Measurements from ENCODE around the gene MCEMP1.

The MCEMP1 gene

DNA sequence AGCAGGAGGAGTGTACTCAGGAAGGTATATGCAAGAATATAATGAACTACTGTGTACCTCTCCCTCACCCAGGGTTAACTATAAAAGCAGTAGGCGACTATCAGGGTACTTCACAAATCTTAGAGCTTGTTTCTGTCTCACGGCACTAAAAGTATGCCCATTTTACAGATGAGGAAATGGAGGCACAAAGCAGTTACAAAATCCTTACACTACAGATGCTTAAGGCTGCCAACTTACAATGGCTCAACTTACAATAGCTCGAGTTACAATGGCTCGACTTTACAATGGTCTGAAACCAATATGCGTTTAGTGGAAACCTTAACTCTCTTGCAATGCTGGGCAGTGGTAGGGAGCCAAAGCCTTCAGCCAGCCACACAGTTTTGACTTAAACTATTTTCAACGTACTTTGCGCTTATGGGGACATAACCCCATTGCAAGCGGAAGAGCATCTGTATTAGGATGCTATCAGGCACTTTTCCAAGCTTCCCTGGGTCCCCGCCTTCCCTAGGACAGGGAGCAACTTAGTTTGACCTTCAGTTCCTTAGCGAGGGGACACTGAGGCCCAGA lies 20.9 kb downstream of the MCEMP1 start:
- no peak for DNase-seq (ENCODE audit: low read depth in 2 of 2)

DNA sequence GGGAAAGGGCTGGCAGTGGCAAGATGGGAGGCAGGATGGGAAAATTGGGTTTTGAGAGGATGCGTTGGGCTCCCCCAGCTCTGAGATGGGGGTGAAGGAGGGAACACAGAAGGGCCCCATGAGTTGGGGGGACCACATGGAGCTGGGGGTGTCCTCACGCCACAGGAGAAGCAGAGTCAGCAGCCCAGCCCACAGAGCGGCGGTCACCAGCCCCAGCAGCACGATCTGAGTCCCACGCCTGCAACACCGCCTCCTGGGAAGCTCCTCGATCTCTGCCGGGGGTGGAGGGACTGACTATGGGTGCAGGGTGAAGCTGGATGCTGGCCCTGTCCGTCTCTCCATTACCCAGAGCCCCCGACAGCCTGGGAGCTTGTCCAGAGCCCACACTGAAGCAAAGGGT lies 21.7 kb downstream of the MCEMP1 start:
- DNase-seq (ENCODE audit: low read depth in 2 of 2), result no peak

DNA sequence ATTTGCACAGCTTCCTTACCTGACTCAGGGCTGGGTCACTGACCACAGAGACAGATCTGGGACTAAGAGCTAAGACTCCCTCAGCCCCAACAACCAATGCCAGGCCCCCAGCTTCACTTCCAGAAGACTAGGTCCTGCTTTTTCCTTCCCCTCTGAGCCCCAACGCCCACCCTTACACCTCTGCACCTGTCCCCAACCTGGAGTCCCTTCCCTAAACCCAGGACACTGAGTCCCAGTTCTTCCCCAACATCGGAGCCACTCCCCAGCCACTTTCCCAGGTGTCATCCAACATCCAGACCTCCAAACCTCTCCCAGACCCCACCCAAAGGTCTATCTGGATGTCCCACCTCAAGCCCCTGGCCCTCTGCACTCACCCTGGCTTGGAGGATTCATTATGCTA lies 22.1 kb downstream of the MCEMP1 start:
- DNase-seq (ENCODE audit: low read depth in 2 of 2), result no peak

DNA sequence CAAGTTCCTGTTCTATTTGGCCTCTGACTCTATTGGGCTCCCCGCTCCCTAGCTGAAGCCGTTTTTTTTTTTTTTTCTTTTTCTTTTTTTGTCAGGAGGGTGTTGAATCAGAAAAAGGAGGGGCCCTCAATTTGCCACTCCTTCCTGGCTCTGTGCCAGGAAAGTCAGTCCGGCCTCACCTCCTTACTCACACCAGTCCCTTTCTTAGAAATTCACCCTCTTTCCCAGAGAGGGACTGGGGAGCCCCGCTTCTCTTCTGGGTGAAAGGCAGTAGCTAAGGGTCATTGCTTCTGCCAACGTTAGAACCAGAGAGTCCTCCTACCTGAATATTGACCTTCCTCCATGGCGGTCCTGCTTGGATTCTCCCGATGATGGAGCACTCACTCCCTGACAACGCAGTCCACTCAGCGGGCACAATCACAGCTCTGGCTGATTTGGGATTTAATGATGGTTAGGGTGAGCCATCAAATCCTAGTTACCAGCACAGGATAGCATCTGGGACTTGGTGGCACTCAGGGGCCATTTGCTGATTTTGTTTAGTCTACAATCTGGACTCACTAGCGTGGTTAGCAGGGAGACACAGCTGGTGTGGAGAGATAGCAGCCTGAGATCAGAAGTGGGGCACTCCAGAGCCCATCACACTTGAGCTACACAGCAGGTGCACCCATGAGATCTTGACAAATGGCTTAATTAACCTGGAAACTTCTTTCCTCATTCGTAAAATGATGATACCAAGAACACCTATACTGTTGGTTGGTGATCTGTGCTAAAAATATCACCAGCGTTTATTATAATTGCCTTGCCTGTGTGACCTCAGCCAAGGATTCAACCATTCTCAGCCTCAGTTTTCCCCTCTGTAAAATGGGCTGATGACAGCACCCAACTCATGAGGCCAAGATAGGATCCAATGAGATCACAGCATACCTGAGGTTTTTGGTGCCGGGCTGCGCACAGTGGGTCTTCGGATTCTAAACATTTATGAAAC lies 22.8 kb downstream of the MCEMP1 start:
- peak in 1 of 2 donors; percentile 32 for DNase-seq (ENCODE audit: low read depth in 2 of 2)

DNA sequence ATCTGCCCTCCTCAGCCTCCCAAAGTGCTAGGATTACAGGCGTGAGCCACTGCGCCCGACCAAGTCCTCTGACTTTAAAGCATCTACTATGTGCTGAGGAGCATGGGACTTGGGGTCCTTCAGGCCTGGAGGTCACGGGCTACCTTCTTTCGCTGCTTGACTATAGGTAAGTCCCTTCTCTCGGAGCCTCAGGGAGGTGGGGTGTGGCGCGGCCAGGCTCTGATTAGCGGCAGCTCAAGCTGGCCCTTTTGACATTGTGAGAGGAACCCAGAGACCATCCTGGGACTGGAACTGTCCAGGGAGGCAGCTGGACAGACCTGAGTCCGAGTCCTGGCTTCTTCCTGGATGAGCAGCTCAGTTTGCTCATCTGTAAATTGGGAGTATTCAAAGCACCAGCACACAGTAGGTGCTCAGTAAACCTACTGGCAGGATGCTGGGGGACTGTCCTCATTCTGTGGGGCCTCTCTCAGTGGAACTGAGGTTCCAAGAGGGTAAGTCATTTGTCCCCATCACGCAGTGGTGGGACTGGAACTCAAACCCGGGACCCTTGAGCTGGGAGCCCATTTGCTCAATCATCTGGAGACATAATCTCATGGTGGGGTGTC lies 24.3 kb downstream of the MCEMP1 start:
- no peak for DNase-seq (ENCODE audit: low read depth in 2 of 2)

DNA sequence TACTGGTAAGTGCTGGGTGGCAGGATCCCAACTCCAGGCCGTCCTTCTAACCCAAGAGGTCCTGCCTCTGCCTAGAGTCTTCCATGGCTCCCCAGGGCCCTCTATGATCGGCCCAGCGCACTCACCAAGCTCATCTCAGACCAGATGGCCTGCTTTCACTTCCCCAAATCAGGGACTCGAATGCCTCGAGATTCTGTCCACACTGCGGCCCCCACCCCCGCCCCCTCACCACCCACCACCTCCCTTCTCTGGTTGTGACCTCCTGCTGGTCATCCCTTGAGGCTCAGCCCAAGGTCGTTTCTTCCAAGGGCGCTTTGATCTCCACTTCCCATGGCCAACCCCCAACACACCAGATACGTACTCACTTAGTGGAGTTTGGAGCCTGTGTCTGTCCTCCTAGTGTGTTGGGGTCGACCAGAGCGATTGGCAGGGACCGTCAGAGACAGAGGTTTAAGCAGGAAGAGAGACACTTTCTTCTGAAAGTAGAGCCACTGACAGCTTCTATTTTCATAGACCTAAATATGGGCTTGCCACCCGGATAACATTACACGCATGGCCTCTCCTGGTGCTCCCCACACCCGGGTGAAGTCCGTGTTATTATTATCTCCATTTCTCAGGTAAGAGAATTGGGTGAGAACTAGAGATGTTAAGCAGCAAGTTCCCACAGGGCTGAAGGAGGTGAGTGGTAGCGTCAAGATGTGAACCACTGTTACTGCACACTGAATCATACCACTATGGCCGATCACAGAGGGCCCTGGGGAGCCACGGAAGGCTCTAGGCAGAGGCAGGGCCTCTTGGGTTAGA lies 25.0 kb downstream of the MCEMP1 start, which contains the start of gene FCER2:
FCER2 (minus strand) TSS at position 478 of the 804 bp plus-strand sequence. CDS start 2,371 bp downstream, outside the sequence.
- no peak for DNase-seq (ENCODE audit: low read depth in 2 of 2)

DNA sequence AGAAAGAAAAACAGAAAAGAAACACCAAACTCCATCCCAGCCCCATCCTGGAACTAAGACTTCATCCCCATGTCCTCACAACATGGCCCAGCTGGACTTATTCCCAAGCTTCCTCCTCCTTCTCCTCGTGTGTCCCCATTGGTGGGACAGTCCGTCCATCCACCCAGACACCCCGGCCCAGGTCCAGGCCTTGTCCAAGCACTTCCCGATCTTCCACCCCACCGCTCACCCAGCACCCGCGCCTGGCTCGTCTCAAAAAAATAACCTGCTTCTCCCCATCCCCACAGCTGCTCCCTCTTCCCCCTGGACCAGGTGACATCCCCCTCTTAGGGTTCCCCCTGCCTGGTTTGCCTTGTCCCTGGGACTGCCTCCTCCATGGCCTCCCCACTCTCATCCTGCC lies 26.4 kb downstream of the MCEMP1 start:
- no peak for DNase-seq (ENCODE audit: low read depth in 2 of 2)

DNA sequence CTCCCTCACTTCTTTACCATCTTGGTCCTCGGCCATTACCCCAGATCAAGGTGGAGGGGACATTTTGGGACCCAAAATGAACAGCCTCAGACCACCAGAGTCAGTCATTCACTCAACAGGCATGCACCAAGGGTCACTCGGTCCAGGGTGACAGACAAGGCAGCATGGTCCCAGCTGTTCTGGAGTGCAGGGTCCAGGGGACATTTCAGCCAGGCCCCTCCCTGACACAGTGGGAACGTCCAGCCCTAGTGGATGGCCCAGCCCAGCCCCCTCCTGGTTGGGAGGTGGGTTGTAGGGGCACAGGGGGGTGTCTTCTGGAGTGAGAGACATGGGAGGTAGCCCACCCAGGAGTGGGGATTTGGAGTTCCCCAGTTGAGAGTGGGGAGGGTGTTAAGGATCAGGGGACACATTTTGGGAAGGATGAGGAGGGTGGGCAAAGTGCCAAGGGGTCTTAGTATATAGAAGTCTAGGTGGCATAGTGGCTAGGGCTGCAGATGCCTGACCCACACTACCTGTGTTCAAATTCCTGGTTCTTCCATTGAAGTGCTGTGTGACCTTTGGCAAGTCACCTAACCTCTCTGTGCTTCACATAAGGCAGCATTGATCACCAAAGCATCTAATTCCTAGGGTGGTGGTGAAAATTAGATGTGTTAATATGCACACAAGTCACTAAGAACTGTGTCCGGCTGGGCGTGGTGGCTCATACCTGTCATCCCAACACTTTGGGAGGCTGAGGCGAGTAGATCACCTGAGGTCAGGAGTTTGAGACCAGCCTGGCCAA lies 27.6 kb downstream of the MCEMP1 start:
- DNase-seq (ENCODE audit: low read depth in 2 of 2), result no peak

DNA sequence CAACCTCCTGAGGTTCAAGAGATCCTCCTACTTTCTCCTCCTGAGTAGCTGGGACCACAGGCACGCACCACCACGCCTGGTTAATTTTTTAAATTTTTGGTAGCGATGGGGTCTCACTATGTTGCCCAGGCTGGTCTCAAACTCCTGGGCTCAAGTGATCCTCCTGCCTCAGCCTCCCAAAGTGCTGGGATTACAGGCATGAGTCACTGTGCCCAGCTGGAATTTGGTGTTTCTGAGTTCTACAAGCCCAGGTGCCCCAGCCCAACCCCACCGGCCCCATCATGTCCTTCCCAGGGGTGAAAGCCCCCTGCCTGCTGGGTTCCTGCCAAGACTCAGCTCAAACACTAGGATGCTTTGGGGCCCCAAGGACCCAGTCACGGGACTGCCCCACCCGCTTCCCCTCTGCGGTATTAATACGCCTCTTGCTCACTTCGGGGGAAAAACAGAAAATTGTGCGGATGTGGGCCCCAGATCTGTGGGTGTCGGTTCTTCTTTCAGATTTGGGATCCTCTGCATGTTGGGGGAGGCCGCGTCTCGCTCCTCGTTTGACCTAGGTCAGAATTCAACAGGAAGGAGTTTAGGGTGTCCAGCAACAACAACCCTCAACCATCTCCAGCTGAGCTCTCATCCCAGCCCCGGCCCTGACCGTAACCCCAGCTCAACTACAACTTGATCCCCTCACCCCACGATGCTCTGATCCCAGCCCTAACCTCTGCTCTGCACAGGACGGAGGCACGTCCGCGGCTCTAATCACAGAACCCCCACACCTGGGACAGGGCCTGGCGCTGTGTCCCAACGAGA lies 28.7 kb downstream of the MCEMP1 start:
- DNase-seq (ENCODE audit: low read depth in 2 of 2), result peak; percentile 61 to 68

DNA sequence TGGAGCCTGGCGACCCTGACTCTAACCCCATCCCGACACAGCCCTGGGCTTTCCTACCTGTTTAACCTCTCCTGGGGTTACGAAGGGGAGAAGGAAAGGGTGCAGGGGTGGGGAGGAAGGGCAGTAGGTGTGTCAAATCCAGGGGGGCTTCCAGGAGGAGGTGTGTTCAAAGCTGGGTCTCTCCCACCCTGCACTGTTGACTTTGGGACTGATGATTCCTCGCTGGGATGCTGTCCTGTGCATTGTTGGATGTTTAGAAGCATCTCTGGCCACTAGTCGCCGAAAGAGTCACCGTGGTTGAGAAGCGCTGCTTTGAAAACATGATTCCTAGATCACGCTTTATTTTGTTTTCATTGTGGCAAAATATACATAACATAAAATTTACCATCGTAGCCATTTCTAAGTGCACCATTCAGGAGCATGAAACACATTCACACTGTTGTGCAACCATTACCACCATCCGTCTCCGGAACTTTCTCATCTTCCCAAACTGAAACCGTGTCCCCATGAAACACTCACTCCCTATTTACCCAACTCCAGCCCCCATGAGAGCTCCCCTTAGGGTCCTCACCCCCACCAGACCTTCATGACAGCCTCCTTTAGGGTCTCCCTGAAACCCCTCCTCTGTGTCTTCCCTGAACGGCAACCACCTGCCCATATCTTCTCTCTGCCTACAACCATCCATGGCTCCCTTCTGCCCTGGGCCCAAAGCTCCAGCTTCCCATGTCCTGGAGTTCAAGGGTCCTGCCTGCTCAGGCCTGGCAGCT lies 29.5 kb downstream of the MCEMP1 start:
- no peak for DNase-seq (ENCODE audit: low read depth in 2 of 2)

DNA sequence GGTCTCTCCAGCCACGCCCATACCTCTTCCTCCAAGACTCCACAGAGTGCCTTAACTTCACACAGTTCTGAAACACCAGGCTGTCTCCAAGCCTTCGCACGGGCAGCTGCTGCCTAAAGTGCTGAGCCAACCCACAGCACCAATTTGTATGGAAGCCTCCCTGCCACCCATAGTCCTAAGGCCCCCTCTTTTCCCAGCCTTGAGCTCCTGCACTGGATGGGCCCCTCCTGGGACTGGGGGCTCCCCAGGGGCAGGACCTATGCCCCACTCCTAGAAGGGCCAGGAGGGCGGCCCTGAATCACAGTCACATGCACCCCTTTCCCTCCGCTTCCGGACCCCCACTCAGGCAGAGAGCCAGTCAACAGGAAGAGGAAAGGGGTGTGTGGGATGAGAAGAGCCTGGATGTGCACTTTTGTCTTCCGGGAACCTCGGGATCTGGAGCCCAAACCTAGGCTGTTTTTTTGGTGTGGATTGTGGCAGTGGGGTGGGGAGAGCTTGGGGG lies 30.1 kb downstream of the MCEMP1 start:
- DNase-seq (ENCODE audit: low read depth in 2 of 2), result no peak

DNA sequence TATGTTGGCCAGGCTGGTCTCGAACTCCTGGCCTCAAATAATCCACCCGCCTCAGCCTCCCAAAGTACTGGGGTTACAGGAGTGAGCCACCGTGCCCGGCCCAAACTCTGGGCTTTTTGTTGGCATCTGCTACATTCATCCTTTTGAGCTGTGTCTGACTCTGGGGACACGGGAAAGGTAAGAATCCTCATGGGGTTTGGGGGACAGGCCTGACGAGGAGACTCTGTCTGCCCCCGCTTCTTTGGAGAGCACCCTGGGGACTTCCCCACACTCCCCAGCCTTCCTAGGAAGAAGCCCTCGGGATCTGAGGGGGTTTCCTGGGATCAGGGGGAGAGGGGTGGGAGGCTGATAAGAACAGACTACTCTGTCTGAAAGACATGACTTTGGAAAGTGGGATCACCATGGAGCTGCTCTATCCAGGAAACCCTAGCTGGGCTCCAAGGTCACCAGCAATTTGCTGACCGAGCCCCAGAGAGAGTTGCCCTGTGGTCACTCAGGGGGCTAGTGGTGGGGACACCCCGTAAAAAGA lies 33.1 kb downstream of the MCEMP1 start:
- no peak for DNase-seq (ENCODE audit: low read depth in 2 of 2)

DNA sequence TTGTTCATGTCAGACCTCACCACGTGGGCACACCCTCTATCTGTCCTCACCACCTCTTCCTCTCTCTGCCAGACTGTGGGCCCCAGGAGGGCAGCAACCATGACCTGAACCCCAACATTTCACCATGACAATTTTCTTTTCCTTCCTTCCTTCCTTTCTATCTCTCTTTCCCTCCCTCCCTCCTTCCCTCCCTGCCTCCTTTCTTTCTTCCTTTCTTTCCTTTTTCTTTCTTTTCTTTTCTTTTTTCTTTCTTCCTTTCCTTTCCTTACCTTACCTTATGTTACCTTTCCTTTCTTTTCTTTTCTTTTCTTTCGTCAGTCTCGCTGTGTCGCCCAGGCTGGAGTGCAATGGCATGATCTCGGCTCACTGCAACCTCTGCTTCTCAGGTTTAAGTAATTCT lies 33.7 kb downstream of the MCEMP1 start:
- no peak for DNase-seq (ENCODE audit: low read depth in 2 of 2)

DNA sequence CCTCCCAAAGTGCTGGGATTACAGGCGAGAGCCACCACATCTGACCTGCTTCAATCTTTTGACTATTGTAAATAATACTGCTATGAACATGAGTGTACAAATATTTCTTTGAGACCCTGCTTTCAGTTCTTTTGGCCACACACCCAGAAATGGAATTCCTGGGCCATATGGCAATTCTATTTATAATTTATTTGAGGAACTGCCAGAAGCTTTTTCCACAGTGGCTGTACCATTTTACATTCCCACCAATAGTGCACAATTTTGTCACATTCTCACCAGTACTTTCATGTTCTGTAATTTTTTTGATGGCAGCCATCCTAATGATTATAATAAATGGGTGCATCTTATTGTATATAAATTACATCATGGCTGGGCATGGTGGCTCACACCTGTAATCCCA lies 38.8 kb downstream of the MCEMP1 start:
- DNase-seq (ENCODE audit: low read depth in 2 of 2), result no peak

DNA sequence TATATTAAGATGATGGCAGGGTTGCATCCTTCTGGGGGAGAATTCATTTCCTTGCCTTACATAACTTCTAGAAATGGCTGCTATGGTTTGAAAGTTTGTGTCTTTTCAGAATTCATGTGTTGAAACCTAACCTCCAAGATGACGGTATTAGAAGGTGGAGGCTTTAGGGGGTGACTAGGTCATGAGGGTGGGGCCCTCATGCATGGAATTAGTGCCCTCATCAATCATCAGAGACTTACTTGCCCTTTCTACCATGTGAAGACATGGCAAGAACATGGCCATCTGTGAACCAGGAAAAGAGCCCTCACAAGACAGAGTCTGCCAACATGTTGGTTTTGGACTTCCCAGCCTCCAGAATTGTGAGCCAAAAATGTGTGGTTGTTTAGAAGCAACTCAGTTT lies 39.9 kb downstream of the MCEMP1 start:
- no peak for DNase-seq (ENCODE audit: low read depth in 2 of 2)

DNA sequence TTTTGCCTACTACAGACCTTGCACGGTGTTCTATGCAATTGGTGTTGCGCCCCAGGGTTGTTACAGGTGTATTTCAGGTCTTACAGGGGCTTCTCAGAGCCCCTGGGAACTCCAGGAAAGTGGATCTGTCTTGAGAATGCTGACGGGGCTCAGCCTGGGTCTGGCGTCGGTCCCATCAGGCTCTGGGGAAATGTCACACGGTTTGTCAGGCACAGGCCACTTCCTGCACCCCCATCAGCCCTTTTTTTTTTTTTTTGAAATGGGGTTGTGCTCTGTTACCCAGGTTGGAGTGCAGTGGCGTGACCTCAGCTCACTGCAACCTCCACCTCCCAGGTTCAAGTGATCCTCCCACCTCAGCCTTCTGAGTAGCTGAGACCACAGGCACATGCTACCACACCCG lies 41.8 kb downstream of the MCEMP1 start:
- no peak for DNase-seq (ENCODE audit: low read depth in 2 of 2)

DNA sequence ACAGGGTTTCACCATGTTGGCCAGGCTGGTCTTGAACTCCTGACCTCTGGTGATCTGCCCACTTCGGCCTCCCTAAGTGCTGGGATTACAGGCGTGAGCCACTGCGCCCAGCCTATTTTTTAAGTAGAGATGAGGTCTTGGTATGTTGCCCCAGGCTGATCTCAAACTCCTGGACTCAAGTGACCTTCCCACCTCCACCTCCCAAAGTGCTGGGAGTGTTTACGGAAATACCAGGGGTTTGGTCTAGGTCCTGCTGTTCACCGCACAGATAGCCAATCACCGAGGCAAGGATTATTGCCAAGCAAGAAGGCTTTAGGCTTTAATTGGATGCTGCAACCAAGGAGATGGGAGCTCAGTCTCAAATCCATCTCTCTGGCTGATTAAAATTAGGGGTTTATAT lies 43.5 kb downstream of the MCEMP1 start:
- DNase-seq (ENCODE audit: low read depth in 2 of 2), result no peak

DNA sequence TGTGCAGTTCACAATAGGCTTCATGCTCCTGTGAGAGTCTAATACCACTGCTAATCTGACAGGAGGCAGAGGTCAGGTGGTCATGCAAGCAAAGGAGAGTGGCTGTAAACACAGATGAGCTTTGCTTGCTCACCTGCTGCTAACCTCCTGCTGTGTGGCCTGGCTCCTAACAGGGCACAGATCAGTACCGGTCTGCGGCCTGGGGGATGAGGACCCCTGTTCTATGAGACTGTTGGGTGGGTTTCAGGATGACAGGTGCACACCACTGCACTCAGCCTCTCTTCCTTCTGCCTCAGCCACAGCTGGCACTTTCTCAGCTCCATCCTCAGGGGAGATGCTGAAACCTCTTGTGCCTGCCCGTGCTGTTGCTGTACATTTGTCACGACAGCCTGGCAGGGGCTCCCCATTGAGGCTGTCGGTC lies 45.4 kb downstream of the MCEMP1 start:
- DNase-seq (ENCODE audit: low read depth in 2 of 2), result no peak

DNA sequence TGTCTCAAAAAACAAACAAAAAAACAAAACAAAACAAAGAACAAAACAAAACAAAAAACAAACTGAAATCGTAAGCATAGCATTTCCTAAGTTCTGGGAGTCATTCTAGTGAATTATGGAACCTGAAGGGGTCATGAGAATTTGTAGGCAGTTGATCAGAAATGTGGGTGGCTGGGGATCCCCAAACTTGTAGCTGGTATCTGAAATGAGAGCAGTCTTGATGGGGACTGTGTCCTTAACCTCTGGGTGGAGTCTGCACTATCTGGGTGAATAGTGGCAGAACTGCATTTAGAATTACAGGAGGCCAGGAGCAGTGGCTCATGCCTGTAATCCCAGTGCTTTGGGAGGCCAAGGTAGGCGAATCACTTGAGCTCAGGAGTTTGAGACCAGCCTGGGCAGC lies 48.9 kb downstream of the MCEMP1 start:
- DNase-seq (ENCODE audit: low read depth in 2 of 2), result no peak

Data from stimulated activated CD4-positive, alpha-beta T cell treated with anti-CD3 and anti-CD28 coated beads, Interleukin-4, amount 100 ng/mL, for 48 hours (primary cell).